Body of pancreas (tissue), 4 donors: ENCODE measurements around the gene SARS1. TPM values are rescaled to one million over a fixed set of nuclear protein-coding genes. Genes with fewer than 3 reads are reported as not detected.
A peak's percentile ranks its signal among the peaks of the same experiment; 100 is the strongest.

ENCODE experiments used
- ATAC-seq: fragments of 150-250 bp; one replicate; pipeline ENCODE4 v1.9.1; 2016
- DNase-seq, 4 donors: peaks; one replicate each; pipeline ENCODE4 v3.0.0-alpha.2; 2019
- H3K27ac ChIP-seq, 4 donors: fragments of 200-600 bp; sonication (generic); 1 replicate in 3 of 4; 2 replicates in 1 of 4; pipeline versions ENCODE4 v1.5.1 to v1.6.1; 2016 to 2019; ENCODE audit warnings: mild to moderate bottlenecking in 1 of 4, mixed read lengths in 1 of 4, moderate library complexity in 1 of 4
- H3K27me3 ChIP-seq, 2 donors: fragments of 200-600 bp; sonication (generic); one replicate each; pipeline ENCODE4 v1.6.0; 2016; ENCODE audit warnings: mild to moderate bottlenecking in 1 of 2
- H3K36me3 ChIP-seq, 2 donors: fragments of 200-600 bp; sonication (generic); replicated peaks in 1 of 2; 2 replicates each; pipeline ENCODE4 v1.5.1; 2016; ENCODE audit warnings: low read depth in 2 of 2; ENCODE audit not compliant: insufficient read depth in 1 of 2
- H3K4me1 ChIP-seq: fragments of 200-600 bp; sonication (generic); one replicate; pipeline ENCODE4 v1.6.0; 2016
- H3K4me3 ChIP-seq, 2 donors: fragments of 200-600 bp; sonication (generic); 1 replicate in 1 of 2; 2 replicates in 1 of 2; pipeline ENCODE4 v1.5.1; 2016 to 2019
- H3K9me3 ChIP-seq, 3 donors: fragments of 200-600 bp; sonication (generic); 1 replicate in 2 of 3; 2 replicates in 1 of 3; pipeline ENCODE4 v1.5.1; 2016
- POLR2A ChIP-seq, 3 donors: fragments of 450-650 bp; IDR thresholded peaks; one replicate each; pipeline ENCODE4 v1.6.1; 2016; ENCODE audit warnings: antibody characterized with exemption in 3 of 3, mild to moderate bottlenecking in 2 of 3
- WGBS, 2 donors: methylation state at CpG; one replicate each; pipeline ENCODE4 v1.1.5; 2017; 5-methylcytosine and 5-hydroxymethylcytosine counted together
- intact Hi-C: fragments of 100-400 bp; cut with DNase I; formaldehyde crosslinking; loops from one replicate; pipeline ENCODE4 v1.15.1; 2023
- total RNA-seq, 2 donors: library from RNA; depleted of rRNA; stranded (reverse); fragments of >200 nt; gene quantifications; one replicate each; pipeline ENCODE4 v1.1.0, GENCODE V29; 2016
- TF ChIP-seq, protein P1 (sequence below), 7 experiments: fragments of 450-650 bp in 4 of 7; fragments of 200-600 bp in 3 of 7; sonication (generic) in 3 of 7; IDR thresholded peaks; one replicate each; pipeline ENCODE4 v1.5.1; 2016 to 2019; ENCODE audit warnings: antibody characterized with exemption in 7 of 7

SARS1 gene
- total RNA-seq, 2 donors from 2014 or later: 65.3 to 123 TPM

DNA sequence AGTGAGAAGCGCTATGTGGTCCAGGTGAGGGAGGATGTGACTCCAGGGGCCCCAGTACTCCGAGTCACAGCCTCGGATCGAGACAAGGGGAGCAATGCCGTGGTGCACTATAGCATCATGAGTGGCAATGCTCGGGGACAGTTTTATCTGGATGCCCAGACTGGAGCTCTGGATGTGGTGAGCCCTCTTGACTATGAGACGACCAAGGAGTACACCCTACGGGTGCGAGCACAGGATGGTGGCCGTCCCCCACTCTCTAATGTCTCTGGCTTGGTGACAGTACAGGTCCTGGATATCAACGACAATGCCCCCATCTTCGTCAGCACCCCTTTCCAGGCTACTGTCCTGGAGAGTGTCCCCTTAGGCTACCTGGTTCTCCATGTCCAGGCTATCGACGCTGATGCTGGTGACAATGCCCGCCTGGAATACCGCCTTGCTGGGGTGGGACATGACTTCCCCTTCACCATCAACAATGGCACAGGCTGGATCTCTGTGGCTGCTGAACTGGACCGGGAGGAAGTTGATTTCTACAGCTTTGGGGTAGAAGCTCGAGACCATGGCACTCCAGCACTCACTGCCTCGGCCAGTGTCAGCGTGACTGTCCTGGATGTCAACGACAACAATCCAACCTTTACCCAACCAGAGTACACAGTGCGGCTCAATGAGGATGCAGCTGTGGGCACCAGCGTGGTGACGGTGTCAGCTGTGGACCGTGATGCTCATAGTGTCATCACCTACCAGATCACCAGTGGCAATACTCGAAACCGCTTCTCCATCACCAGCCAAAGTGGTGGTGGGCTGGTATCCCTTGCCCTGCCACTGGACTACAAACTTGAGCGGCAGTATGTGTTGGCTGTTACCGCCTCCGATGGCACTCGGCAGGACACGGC lies 37.8 kb downstream of the SARS1 start:
- Histone ChIP-seq H3K27me3 (no peaks in the 10 kb centered on the region), H3K27ac (no peak overlapping the region), H3K36me3 (no peaks in the 10 kb centered on the region), H3K9me3 (no peaks in the 10 kb centered on the region), H3K4me1 (peaks cover 38% of the 10 kb centered on the region), H3K4me3 (no peak overlapping the region)
- TF ChIP-seq, protein P1, sequence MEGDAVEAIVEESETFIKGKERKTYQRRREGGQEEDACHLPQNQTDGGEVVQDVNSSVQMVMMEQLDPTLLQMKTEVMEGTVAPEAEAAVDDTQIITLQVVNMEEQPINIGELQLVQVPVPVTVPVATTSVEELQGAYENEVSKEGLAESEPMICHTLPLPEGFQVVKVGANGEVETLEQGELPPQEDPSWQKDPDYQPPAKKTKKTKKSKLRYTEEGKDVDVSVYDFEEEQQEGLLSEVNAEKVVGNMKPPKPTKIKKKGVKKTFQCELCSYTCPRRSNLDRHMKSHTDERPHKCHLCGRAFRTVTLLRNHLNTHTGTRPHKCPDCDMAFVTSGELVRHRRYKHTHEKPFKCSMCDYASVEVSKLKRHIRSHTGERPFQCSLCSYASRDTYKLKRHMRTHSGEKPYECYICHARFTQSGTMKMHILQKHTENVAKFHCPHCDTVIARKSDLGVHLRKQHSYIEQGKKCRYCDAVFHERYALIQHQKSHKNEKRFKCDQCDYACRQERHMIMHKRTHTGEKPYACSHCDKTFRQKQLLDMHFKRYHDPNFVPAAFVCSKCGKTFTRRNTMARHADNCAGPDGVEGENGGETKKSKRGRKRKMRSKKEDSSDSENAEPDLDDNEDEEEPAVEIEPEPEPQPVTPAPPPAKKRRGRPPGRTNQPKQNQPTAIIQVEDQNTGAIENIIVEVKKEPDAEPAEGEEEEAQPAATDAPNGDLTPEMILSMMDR (IDR thresholded peaks at IDR 0.05): no peak
- no peak for TF ChIP-seq POLR2A (IDR thresholded peaks at IDR 0.05)
- DNase-seq (no peak), ATAC-seq (no peak)
- 96 to 97% methylated on average over 23 to 32 of the region's 32 CpGs for WGBS, 2 donors
- intact Hi-C loops: no loop called here

DNA sequence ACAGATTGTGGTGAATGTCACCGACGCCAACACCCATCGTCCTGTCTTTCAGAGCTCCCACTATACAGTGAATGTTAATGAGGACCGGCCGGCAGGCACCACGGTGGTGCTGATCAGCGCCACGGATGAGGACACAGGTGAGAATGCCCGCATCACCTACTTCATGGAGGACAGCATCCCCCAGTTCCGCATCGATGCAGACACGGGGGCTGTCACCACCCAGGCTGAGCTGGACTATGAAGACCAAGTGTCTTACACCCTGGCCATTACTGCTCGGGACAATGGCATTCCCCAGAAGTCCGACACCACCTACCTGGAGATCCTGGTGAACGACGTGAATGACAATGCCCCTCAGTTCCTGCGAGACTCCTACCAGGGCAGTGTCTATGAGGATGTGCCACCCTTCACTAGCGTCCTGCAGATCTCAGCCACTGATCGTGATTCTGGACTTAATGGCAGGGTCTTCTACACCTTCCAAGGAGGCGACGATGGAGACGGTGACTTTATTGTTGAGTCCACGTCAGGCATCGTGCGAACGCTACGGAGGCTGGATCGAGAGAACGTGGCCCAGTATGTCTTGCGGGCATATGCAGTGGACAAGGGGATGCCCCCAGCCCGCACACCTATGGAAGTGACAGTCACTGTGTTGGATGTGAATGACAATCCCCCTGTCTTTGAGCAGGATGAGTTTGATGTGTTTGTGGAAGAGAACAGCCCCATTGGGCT lies 38.6 kb downstream of the SARS1 start:
- no peak for ATAC-seq
- no peak for TF ChIP-seq POLR2A (IDR thresholded peaks at IDR 0.05)
- TF ChIP-seq, protein P1 (IDR thresholded peaks at IDR 0.05): no peak
- DNase-seq: no peak
- Histone ChIP-seq H3K4me3 (no peak overlapping the region), H3K27ac (no peak overlapping the region), H3K4me1 (peaks cover 38% of the 10 kb centered on the region), H3K9me3 (no peaks in the 10 kb centered on the region), H3K27me3 (no peaks in the 10 kb centered on the region), H3K36me3 (no peaks in the 10 kb centered on the region)
- intact Hi-C loops: no loop called here
- WGBS, 2 donors: 93 to 96% methylated on average over 28 to 31 of the region's 31 CpGs

DNA sequence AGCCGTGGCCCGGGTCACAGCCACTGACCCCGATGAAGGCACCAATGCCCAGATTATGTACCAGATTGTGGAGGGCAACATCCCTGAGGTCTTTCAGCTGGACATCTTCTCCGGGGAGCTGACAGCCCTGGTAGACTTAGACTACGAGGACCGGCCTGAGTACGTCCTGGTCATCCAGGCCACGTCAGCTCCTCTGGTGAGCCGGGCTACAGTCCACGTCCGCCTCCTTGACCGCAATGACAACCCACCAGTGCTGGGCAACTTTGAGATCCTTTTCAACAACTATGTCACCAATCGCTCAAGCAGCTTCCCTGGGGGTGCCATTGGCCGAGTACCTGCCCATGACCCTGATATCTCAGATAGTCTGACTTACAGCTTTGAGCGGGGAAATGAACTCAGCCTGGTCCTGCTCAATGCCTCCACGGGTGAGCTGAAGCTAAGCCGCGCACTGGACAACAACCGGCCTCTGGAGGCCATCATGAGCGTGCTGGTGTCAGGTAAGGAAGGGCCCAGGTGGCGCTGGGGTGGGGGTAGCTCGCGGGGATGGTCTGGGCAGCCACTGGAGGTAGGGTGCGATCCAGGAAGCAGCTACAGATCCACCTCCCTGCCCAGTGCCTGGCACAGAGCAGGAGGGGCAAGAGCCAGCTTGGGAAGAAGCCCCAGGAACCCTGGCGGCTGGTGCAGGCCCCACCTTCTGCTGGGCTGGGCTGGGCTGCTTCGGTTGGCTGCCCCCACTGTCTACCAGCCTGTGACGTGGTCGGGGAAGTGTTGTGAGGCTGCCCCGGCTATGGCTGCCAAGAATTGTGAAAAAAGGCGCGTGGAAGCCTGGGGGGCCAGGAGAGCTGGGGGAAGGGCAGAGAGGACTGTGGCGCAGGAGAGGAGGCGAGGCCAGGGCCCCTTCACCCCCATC lies 39.4 kb downstream of the SARS1 start:
- H3K9me3 ChIP-seq: no peaks in the 10 kb centered on the region
- H3K36me3 ChIP-seq: no peaks in the 10 kb centered on the region
- no peaks in the 10 kb centered on the region for H3K27me3 ChIP-seq
- no peak for TF ChIP-seq POLR2A (IDR thresholded peaks at IDR 0.05)
- TF ChIP-seq, protein P1 (IDR thresholded peaks at IDR 0.05): no peak
- H3K27ac ChIP-seq: peak overlapping the region in 2 of 4 donors; percentile 69 to 73
- ATAC-seq (peak; percentile 15), DNase-seq (peak in 2 of 4 donors; percentile 42 to 44)
- intact Hi-C loops: no loop called here
- no peak overlapping the region for H3K4me3 ChIP-seq
- peaks cover 38% of the 10 kb centered on the region for H3K4me1 ChIP-seq
- 77 to 84% methylated on average over 22 to 32 of the region's 33 CpGs for WGBS, 2 donors

DNA sequence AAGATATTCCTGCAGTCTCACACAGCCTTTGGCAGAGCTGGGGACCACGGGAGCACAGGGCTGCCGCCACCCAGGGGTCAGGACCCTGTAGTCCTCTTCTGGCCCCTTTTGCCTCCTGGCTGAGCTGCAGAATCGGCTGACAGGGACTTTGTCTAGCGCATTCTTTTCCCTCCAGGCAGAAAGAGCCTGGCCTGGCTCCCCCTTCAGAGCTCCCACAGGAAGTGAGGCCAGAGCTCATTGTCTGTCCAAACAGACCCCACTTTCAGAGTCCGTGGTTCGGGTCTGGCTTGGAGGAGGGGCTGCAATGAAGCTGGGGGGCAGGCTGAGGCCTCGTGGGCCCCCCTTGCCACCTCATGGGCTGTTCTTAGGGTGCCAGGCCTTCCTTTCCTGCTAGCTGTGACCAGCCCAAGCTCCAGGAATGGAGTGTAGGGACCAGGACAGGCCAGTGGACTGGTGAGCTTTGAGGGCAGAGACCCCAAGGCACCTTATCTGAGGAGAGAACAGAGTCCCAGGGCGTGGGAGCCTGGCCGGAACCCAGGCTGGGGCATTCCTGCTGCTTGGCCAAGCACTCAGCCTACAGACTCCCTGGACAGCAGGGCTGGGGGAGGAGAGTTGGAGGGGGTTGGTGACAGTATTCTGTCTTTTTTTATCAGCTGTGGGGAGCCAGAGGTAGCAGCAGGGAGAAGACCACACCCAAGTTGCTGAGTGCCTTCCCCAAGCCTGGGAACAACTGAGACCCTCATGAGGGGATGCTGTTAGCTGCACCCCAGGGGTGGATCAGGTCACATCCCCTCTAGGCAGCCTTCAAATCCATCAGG lies 40.3 kb downstream of the SARS1 start:
- 44 to 56% methylated on average over 3 to 9 of the region's 9 CpGs for WGBS, 2 donors
- Histone ChIP-seq H3K4me1 (peaks cover 35% of the 10 kb centered on the region), H3K27me3 (no peaks in the 10 kb centered on the region), H3K36me3 (no peaks in the 10 kb centered on the region), H3K4me3 (no peak overlapping the region), H3K9me3 (no peaks in the 10 kb centered on the region), H3K27ac (peak overlapping the region in 3 of 4 donors; percentile 21 to 73 (median 69))
- TF ChIP-seq, protein P1 (IDR thresholded peaks at IDR 0.05): no peak
- TF ChIP-seq POLR2A (IDR thresholded peaks at IDR 0.05): no peak
- DNase-seq (no peak), ATAC-seq (no peak)
- intact Hi-C loops: no loop called here
